HCT116 (cell line): ENCODE data around the gene ALG3.

ENCODE experiments used
- ELF1 ChIP-seq: IDR thresholded peaks from 2 replicates; pipeline ENCODE4 v1.6.1; 2012; ENCODE audit warnings: low read depth, borderline replicate concordance
- EZH2 ChIP-seq: fragments of 200-600 bp; sonication (generic); IDR thresholded peaks from 2 replicates; pipeline ENCODE4 v1.6.1; 2017; ENCODE audit warnings: antibody characterized with exemption, mixed run types
- EZH2phosphoT487 ChIP-seq: fragments of 200-600 bp; IDR thresholded peaks from 2 replicates; pipeline ENCODE4 v1.6.1; 2018; ENCODE audit warnings: antibody characterized with exemption, borderline replicate concordance
- POLR2A ChIP-seq: IDR thresholded peaks from 2 replicates; pipeline ENCODE4 v1.7.0; 2011; ENCODE audit warnings: borderline replicate concordance; ENCODE audit not compliant: insufficient read depth, insufficient read length; ENCODE audit errors: extremely low read depth
- POLR2AphosphoS5 ChIP-seq: IDR thresholded peaks from 2 replicates; pipeline ENCODE4 v1.6.1; 2011; ENCODE audit warnings: mild to moderate bottlenecking, low read depth, low read length, moderate library complexity
- RAD21 ChIP-seq: IDR thresholded peaks from 2 replicates; pipeline ENCODE4 v1.6.1; 2012; ENCODE audit warnings: low read depth, mild to moderate bottlenecking
- SIN3A ChIP-seq: IDR thresholded peaks from 2 replicates; pipeline ENCODE4 v1.6.1; 2012; ENCODE audit warnings: low read depth
- YY1 ChIP-seq: IDR thresholded peaks from 2 replicates; pipeline ENCODE4 v1.6.1; 2011; ENCODE audit warnings: low read length, low read depth, moderate library complexity, mild to moderate bottlenecking; ENCODE audit not compliant: insufficient replicate concordance; ENCODE audit errors: extremely low read depth
- ZFX ChIP-seq: fragments of 450-650 bp; IDR thresholded peaks from 2 replicates; pipeline ENCODE4 v1.6.1; 2017
- TF ChIP-seq, protein P1 (sequence below), 3 experiments: fragments of 200-600 bp in 1 of 3; sonication (generic) in 1 of 3; IDR thresholded peaks in 2 of 3; conservative IDR thresholded peaks in 1 of 3; 2 replicates each; pipeline ENCODE4 v1.5.1; 2012 to 2017; ENCODE audit warnings: low read depth in 2 of 3, low read length in 2 of 3, antibody characterized with exemption in 1 of 3, borderline replicate concordance in 1 of 3, control low read depth in 1 of 3, mild to moderate bottlenecking in 1 of 3, mixed read lengths in 1 of 3, mixed run types in 1 of 3, moderate library complexity in 1 of 3; ENCODE audit not compliant: insufficient read depth in 1 of 3
- TF ChIP-seq, protein P2 (sequence below): IDR thresholded peaks from 2 replicates; pipeline ENCODE4 v1.6.1; 2012; ENCODE audit warnings: low read depth
- TF ChIP-seq, protein P3 (sequence below): IDR thresholded peaks from 2 replicates; pipeline ENCODE4 v1.6.1; 2011; ENCODE audit warnings: mild to moderate bottlenecking, low read length, moderate library complexity; ENCODE audit not compliant: insufficient replicate concordance; ENCODE audit errors: extremely low read depth
- TF ChIP-seq, protein P4 (sequence below): IDR thresholded peaks from 2 replicates; pipeline ENCODE4 v1.6.1; 2012

DNA sequence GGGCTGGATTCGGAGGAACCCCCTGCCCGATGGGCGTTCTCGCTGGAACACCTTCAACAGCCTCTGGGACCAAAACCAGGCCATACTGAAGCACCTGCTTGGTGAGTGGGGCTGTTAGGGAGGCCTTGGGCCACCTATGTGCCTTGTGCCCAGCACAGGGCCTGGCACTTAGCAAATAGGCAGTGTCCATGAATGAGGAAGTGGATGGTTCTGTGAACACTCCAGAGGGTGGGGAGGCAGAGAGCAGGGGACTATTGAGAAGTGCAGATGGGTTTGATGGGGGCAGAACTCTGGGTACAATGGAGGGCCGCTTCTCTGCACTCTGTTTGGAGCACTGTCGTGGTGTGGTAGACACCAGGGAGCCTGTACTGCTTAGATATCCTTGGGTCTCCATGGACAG, 28.6 kb upstream of the ALG3 start:
- TF ChIP-seq EZH2phosphoT487 (no peak), SIN3A (no peak), POLR2A (no peak), RAD21 (no peak), EZH2 (no peak), ELF1 (no peak), YY1 (no peak), POLR2AphosphoS5 (no peak), ZFX (no peak)
- TF ChIP-seq, protein P1, sequence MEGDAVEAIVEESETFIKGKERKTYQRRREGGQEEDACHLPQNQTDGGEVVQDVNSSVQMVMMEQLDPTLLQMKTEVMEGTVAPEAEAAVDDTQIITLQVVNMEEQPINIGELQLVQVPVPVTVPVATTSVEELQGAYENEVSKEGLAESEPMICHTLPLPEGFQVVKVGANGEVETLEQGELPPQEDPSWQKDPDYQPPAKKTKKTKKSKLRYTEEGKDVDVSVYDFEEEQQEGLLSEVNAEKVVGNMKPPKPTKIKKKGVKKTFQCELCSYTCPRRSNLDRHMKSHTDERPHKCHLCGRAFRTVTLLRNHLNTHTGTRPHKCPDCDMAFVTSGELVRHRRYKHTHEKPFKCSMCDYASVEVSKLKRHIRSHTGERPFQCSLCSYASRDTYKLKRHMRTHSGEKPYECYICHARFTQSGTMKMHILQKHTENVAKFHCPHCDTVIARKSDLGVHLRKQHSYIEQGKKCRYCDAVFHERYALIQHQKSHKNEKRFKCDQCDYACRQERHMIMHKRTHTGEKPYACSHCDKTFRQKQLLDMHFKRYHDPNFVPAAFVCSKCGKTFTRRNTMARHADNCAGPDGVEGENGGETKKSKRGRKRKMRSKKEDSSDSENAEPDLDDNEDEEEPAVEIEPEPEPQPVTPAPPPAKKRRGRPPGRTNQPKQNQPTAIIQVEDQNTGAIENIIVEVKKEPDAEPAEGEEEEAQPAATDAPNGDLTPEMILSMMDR (IDR thresholded peaks at IDR 0.05 in 2 of 3, conservative IDR thresholded peaks at IDR 0.05 in 1 of 3; ENCODE audit: borderline replicate concordance in 1 of 3, insufficient read depth in 1 of 3, low read depth in 2 of 3, low read length in 2 of 3): no peak
- TF ChIP-seq, protein P2, sequence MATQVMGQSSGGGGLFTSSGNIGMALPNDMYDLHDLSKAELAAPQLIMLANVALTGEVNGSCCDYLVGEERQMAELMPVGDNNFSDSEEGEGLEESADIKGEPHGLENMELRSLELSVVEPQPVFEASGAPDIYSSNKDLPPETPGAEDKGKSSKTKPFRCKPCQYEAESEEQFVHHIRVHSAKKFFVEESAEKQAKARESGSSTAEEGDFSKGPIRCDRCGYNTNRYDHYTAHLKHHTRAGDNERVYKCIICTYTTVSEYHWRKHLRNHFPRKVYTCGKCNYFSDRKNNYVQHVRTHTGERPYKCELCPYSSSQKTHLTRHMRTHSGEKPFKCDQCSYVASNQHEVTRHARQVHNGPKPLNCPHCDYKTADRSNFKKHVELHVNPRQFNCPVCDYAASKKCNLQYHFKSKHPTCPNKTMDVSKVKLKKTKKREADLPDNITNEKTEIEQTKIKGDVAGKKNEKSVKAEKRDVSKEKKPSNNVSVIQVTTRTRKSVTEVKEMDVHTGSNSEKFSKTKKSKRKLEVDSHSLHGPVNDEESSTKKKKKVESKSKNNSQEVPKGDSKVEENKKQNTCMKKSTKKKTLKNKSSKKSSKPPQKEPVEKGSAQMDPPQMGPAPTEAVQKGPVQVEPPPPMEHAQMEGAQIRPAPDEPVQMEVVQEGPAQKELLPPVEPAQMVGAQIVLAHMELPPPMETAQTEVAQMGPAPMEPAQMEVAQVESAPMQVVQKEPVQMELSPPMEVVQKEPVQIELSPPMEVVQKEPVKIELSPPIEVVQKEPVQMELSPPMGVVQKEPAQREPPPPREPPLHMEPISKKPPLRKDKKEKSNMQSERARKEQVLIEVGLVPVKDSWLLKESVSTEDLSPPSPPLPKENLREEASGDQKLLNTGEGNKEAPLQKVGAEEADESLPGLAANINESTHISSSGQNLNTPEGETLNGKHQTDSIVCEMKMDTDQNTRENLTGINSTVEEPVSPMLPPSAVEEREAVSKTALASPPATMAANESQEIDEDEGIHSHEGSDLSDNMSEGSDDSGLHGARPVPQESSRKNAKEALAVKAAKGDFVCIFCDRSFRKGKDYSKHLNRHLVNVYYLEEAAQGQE: no peak
- TF ChIP-seq, protein P3, sequence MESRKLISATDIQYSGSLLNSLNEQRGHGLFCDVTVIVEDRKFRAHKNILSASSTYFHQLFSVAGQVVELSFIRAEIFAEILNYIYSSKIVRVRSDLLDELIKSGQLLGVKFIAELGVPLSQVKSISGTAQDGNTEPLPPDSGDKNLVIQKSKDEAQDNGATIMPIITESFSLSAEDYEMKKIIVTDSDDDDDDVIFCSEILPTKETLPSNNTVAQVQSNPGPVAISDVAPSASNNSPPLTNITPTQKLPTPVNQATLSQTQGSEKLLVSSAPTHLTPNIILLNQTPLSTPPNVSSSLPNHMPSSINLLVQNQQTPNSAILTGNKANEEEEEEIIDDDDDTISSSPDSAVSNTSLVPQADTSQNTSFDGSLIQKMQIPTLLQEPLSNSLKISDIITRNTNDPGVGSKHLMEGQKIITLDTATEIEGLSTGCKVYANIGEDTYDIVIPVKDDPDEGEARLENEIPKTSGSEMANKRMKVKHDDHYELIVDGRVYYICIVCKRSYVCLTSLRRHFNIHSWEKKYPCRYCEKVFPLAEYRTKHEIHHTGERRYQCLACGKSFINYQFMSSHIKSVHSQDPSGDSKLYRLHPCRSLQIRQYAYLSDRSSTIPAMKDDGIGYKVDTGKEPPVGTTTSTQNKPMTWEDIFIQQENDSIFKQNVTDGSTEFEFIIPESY: no peak
- TF ChIP-seq, protein P4, sequence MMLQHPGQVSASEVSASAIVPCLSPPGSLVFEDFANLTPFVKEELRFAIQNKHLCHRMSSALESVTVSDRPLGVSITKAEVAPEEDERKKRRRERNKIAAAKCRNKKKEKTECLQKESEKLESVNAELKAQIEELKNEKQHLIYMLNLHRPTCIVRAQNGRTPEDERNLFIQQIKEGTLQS: no peak
